Endothelial cell (in vitro differentiated cells): ENCODE data around the gene SUFU. TPM values are rescaled to one million over a fixed set of nuclear protein-coding genes. Genes with fewer than 3 reads are reported as not detected.

Experiments used
- DNase-seq: peaks from one replicate; pipeline ENCODE4 v3.0.0; 2021; ENCODE audit warnings: low spot score
- H3K27ac Mint-ChIP-seq: one replicate; pipeline ENCODE4 v1.8.0; 2021; ENCODE audit warnings: mixed read lengths, inconsistent platforms; ENCODE audit not compliant: unreplicated experiment
- H3K27me3 Mint-ChIP-seq: one replicate; pipeline ENCODE4 v1.8.0; 2021; ENCODE audit warnings: mild to moderate bottlenecking, moderate library complexity, mixed read lengths, inconsistent platforms; ENCODE audit not compliant: unreplicated experiment
- H3K36me3 Mint-ChIP-seq: one replicate; pipeline ENCODE4 v1.8.0; 2021; ENCODE audit warnings: mild to moderate bottlenecking, low read depth, mixed read lengths, inconsistent platforms; ENCODE audit not compliant: unreplicated experiment
- H3K4me1 Mint-ChIP-seq: one replicate; pipeline ENCODE4 v1.8.0; 2021; ENCODE audit warnings: mild to moderate bottlenecking, mixed read lengths, inconsistent platforms; ENCODE audit not compliant: unreplicated experiment
- H3K4me3 Mint-ChIP-seq: one replicate; pipeline ENCODE4 v1.8.0; 2021; ENCODE audit warnings: mild to moderate bottlenecking, mixed read lengths, inconsistent platforms; ENCODE audit not compliant: unreplicated experiment
- H3K9me3 Mint-ChIP-seq: one replicate; pipeline ENCODE4 v1.8.0; 2021; ENCODE audit warnings: mixed read lengths, inconsistent platforms; ENCODE audit not compliant: unreplicated experiment
- CTCF ChIP-seq: fragments of 200-600 bp; sonication (generic); IDR thresholded peaks from one replicate; pipeline ENCODE4 v1.5.0; 2021; ENCODE audit warnings: antibody characterized with exemption; ENCODE audit not compliant: unreplicated experiment
- total RNA-seq: library from RNA; stranded (reverse); fragmentation: NEBNext Ultra II Directional; extraction: Animal tissue kit (Norgen Biotek cat#: 25700); gene quantifications from one replicate; pipeline ENCODE4 v1.2.1, GENCODE V29; 2021; ENCODE audit not compliant: unreplicated experiment

The SUFU gene
- total RNA-seq, 1 donor from 2014 or later = 44.4 TPM

DNA sequence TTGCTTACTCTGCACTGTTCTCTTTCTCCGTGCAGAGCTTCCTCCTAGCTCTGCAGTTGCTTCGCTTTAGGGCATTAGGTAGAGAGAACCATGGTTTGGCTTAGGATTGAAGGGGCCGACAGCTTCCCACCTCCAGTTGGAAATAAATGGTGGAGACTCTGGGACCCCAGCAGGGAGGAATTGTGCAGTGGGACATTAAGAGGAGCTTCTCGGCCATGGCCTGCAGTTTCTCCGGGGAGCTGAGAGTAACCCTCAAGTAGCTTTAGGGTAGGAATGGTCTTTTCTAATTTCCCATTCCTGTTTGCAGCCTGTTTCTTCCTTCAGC is 1.2 kb downstream of the SUFU start:
- no peak for DNase-seq
- Mint-ChIP-seq H3K9me3 (no peaks in the 10 kb centered on the region), H3K4me3 (peak overlapping the region; percentile 98), H3K4me1 (peaks cover 16% of the 10 kb centered on the region), H3K27ac (no peak overlapping the region), H3K27me3 (no peaks in the 10 kb centered on the region), H3K36me3 (peaks cover 6% of the 10 kb centered on the region)
- TF ChIP-seq CTCF = no peak

DNA sequence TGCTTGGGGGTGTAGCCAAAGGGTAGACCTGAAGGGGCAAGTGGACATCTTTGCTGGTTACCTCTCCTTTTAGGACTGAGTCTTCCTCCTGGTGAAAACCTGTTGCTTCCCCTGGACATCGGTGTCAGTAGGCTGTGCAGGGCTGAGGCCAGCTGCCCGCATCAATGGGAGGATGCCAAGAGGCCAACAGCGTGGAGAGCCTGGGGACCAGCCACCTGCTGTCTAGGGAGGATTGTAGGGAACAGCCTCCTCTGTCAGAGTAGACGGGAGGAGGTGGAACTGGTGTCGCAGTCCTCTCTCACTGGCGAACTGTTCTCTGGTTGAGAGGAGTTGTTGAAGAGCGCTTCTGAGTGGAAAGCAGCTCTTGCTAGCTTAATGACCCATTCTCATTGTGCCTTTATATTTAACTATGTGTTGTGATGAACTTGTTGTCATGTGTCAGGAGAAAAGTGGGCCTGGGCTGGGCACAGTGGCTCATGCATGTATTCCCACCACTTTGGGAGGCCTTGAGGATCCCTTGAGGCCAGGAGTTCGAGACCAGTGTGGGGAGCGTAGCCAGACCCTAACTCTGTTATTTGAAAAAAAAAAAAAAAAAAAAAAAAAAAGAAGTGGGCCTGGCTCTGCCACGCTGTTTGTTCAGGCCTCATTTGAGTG is 1.8 kb downstream of the SUFU start:
- Mint-ChIP-seq H3K27me3 (no peaks in the 10 kb centered on the region), H3K4me1 (peaks cover 16% of the 10 kb centered on the region), H3K27ac (no peak overlapping the region), H3K36me3 (peaks cover 6% of the 10 kb centered on the region), H3K9me3 (no peaks in the 10 kb centered on the region), H3K4me3 (peak overlapping the region; percentile 98)
- DNase-seq = no peak
- no peak for TF ChIP-seq CTCF

GRCh38 chr10:102507521-102507920 is 3.7 kb downstream of the SUFU start:
- DNase-seq = no peak
- Mint-ChIP-seq H3K4me1 (peaks cover 16% of the 10 kb centered on the region), H3K9me3 (no peaks in the 10 kb centered on the region), H3K27ac (no peak overlapping the region), H3K4me3 (no peak overlapping the region), H3K27me3 (peaks cover 1% of the 10 kb centered on the region), H3K36me3 (peaks cover 16% of the 10 kb centered on the region)
- no peak for TF ChIP-seq CTCF

DNA sequence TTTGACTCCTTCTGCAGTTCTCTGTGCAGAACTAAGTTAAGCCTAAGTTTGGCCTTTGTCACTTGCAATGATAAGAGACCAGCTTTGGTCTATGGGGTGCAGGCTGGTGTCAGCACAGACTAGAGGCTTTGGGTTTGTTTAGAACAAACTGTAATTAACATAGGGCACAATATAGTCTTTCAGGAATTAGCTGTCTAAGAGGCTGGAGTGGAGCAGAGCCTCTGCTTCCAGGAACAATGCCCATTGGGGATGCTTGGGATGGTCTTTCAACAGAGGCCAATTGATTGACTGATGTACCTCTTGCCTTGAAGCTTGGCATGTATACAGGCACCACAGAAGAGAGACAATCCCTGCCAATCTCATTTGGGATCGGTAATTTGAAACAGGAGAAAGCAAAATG is 4.7 kb downstream of the SUFU start:
- no peak overlapping the region for H3K27ac Mint-ChIP-seq
- H3K27me3 Mint-ChIP-seq = peaks cover 1% of the 10 kb centered on the region
- H3K4me1 Mint-ChIP-seq = peaks cover 16% of the 10 kb centered on the region
- DNase-seq = no peak
- no peaks in the 10 kb centered on the region for H3K9me3 Mint-ChIP-seq
- H3K36me3 Mint-ChIP-seq = peaks cover 20% of the 10 kb centered on the region
- peak overlapping the region; percentile 56 for H3K4me3 Mint-ChIP-seq
- TF ChIP-seq CTCF = no peak

GRCh38 chr10:102509387-102509786 is 5.6 kb downstream of the SUFU start:
- H3K9me3 Mint-ChIP-seq = no peaks in the 10 kb centered on the region

More at GRCh38 chr10:102509387-102509786, 5.6 kb downstream of the SUFU start:
- no peak for TF ChIP-seq CTCF
- Mint-ChIP-seq H3K27me3 (peaks cover 5% of the 10 kb centered on the region), H3K36me3 (peaks cover 24% of the 10 kb centered on the region), H3K4me3 (peak overlapping the region; percentile 8), H3K27ac (no peak overlapping the region), H3K4me1 (peaks cover 13% of the 10 kb centered on the region)
- no peak for DNase-seq
